Endometrial microvascular endothelial cells (primary cell): ENCODE data around the gene RAPGEF1. TPM values are rescaled to one million over a fixed set of nuclear protein-coding genes. Genes with fewer than 3 reads are reported as not detected.
"Not testable (repeated sequence)": the region's sequence is repeated elsewhere in the genome, so short reads cannot be mapped to it uniquely, and the experiment has no call there.

Experiments used
- in situ Hi-C: cut with HindIII; loops from 2 replicates; pipeline ENCODE4 v1.10.0; 2017; ENCODE audit warnings: low sequenced_read_pairs, low pct_unique_long_range_greater_than_20kb; ENCODE audit errors: inconsistent ontology term
- total RNA-seq: library from RNA; depleted of rRNA; stranded (reverse); fragments of >200 nt; gene quantifications from one replicate; pipeline ENCODE4 v1.2.3, GENCODE V29; 2015; ENCODE audit errors: inconsistent ontology term

Gene RAPGEF1
- total RNA-seq, 1 donor from 2014 or later: 54.6 TPM

GRCh38 chr9:131712151-131712716 lies 27.6 kb downstream of the RAPGEF1 start:
- in situ Hi-C loops: no loop called here

- in situ Hi-C loops: no loop called here
Observed at GRCh38 chr9:131709771-131710431, 30.0 kb downstream of the RAPGEF1 start.

GRCh38 chr9:131709010-131709770 lies 30.7 kb downstream of the RAPGEF1 start:
- in situ Hi-C loops: not testable (repeated sequence)

GRCh38 chr9:131708226-131709002 lies 31.5 kb downstream of the RAPGEF1 start:
- in situ Hi-C loops: no loop called here

- in situ Hi-C loops: no loop called here
Observed at GRCh38 chr9:131707733-131708157, 32.1 kb downstream of the RAPGEF1 start.

GRCh38 chr9:131707050-131707449 lies 32.8 kb downstream of the RAPGEF1 start:
- in situ Hi-C loops: no loop called here

- in situ Hi-C loops: no loop called here
Observed at GRCh38 chr9:131706608-131706970, 33.3 kb downstream of the RAPGEF1 start.

- in situ Hi-C loops: no loop called here
Observed at GRCh38 chr9:131704988-131705387, 34.9 kb downstream of the RAPGEF1 start.

- in situ Hi-C loops: no loop called here
Observed at GRCh38 chr9:131704141-131704983, 35.5 kb downstream of the RAPGEF1 start.

- in situ Hi-C loops: no loop called here
Observed at GRCh38 chr9:131703697-131704096, 36.2 kb downstream of the RAPGEF1 start.

- in situ Hi-C loops: no loop called here
Observed at GRCh38 chr9:131702911-131703310, 37.0 kb downstream of the RAPGEF1 start.

- in situ Hi-C loops: no loop called here
Observed at GRCh38 chr9:131701789-131702337, 38.0 kb downstream of the RAPGEF1 start.

GRCh38 chr9:131701436-131701781 lies 38.5 kb downstream of the RAPGEF1 start:
- in situ Hi-C loops: no loop called here

- in situ Hi-C loops: no loop called here
Observed at GRCh38 chr9:131700765-131701435, 39.0 kb downstream of the RAPGEF1 start.

- in situ Hi-C loops: no loop called here
Observed at GRCh38 chr9:131700076-131700475, 39.8 kb downstream of the RAPGEF1 start.

GRCh38 chr9:131698618-131698985 lies 41.3 kb downstream of the RAPGEF1 start:
- in situ Hi-C loops: no loop called here

GRCh38 chr9:131697908-131698617 lies 41.8 kb downstream of the RAPGEF1 start:
- in situ Hi-C loops: no loop called here
